Measurements from ENCODE around the gene STK32B.

Gene STK32B

DNA sequence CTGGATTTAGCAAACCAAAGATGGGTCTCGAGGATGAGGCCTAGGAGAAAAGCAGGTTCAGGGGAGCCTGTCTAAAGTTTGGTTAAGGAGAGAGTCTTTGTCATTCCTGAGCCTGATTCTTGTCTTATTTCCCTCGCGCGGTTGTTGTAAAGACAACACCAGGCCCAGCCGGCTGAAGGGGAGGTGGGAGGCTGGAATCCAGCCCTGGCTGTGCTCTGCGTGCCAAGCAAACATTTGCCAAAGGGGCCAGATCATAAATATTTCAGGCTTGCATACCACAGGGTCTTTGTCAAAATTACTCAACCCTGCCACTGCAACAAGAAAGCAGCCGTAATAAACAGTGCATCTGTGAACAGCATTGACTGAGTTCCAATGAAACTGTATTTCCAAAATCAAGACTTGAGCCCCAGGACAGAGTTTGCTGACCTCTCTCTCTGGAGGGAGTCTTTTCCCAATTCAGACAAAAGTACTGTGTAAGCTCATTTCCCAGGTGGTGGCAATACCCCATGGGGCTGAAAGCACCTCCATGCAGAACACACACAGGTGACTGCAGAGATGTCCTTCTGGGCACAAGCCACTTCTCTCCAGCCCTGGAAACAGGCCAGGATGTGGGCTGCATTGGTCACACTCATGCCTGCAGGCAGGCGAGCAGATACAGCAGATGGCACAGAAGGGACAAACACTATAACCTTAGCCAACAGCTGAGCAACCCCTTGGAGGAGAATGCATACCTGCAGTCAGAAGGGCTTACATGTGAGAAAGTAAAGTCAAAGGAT is 320.3 kb downstream of the STK32B start:
- DNase-seq = no peak

DNA sequence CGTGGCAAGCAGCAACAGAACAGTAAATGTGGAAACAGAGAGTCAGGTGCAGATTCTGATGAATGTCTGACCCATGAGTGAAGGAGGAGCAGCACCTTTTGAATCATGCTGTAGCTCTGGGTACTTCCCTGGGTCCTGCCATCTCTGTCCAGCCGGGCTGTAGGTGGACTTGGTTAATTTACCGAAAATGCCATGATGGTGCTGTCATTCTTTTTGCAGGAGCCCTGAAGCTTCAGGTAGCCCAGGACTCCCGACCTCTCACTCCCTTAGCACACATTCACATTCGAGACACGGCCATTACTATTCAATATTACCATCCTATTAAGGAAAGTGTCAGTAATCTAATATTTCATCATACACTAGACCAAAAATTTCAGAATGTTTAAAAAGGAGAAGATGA is 320.9 kb downstream of the STK32B start:
- no peak for DNase-seq

DNA sequence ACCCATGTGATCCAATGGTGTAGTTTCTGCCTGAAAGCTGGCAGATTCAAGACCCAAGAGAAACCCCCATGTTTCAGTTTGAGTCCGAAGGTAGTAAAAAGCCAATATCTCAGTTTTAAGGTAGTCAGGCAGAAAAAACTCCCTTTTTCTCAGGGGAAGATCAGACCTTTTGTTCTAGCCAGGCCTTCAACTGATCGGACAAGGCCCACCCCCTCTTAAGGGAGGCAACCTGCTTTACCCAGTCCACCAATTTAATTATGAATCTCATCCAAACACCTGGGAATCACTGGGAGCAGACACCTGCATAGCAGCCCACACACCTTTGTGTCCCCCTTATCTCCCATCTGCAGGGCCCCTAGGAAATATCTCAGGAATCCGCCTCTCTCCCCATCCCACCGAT is 322.0 kb downstream of the STK32B start:
- DNase-seq = no peak

DNA sequence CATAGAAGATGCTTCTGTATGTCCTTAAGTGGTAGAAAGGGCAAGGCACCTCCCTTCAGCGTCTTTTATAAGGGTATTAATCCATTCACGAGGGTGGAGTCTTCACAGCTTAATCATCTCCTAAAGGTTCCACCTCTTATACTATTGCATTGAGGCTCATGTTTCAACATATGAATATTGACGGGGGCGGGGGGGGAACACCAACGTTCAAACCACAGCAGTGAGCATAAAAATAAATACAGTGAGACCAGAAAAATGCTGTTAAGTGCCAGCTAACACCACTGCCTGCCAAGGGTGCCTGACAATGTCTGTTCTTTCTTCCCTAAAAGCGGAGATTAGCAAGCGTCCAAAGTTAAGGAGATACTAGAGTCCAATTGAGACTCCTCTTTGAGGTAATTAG is 323.3 kb downstream of the STK32B start:
- DNase-seq = no peak

DNA sequence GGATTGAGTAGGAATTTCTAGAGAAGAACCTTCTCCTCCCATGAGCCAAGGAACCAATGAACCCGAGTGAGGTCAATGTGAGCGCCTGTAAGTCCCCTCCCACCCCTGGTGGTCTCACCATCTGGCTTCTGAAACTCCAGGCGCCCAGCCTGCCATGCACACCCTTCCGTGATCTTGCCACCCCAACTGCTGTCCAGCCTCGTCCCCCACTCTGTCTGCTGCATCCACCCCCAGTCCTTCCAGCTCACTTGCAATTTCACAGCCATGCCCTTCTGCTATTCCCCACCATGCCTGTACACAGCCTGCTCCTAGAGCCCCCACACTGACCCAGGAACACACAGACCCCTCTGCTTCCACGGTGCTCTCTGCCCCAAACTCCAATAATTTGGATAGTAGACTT is 323.7 kb downstream of the STK32B start:
- no peak for DNase-seq

DNA sequence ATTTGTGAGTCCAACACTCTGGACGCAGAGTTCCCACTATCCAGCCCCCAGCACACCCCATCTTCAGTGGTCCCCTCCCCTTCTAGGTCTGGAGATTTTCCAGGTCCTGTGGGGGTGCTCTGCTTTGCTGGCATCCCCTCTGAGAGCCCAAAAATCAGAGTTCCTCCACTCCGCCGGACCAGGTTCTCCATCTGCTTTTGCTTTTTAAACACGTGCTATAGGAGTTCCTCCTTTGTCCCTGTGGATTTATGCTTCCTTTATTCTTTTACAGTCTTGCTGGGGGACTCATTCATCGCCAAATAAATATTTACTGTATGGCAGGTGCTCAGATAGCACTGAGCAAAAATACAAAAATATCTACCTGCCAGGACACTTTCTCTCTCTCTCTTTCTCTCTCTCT is 324.7 kb downstream of the STK32B start:
- no peak for DNase-seq

DNA sequence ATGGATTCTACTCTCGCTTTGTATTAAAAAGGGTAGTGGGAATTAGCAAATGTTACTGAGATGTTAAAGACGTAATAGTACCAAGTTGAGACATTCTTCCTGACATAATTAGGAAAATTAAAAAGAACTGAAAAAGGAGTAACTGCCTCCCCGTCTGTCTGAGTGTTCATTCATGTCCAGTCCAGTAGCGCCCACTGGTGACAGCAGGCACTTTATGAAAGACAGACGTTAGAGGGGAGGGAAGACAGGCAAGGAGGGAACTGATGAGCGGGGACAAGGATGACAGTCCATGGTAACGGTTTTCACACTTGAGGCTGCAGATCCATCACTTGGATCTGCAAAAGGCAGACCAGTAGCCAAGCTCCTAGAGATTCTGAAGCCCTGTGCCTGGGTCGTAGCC is 326.7 kb downstream of the STK32B start:
- DNase-seq = no peak

DNA sequence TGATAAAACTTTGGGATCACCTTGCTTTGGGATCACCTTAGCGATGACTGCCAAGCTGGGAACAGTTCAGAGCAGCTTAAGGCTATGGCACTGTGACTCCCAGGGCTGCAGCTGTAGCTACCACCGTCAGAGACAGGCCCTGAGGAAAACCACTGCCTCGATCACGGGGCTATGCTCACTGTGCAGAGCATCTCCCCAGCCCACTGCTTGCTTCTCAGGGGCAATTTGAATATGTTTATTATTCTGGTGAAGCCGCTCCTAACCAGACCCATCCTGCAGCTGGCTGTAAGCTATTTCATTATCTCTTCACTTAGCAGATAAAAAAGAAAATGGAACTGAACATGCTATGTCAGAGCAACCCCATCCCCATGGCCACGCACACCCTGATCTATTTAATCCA is 328.6 kb downstream of the STK32B start:
- DNase-seq = no peak

DNA sequence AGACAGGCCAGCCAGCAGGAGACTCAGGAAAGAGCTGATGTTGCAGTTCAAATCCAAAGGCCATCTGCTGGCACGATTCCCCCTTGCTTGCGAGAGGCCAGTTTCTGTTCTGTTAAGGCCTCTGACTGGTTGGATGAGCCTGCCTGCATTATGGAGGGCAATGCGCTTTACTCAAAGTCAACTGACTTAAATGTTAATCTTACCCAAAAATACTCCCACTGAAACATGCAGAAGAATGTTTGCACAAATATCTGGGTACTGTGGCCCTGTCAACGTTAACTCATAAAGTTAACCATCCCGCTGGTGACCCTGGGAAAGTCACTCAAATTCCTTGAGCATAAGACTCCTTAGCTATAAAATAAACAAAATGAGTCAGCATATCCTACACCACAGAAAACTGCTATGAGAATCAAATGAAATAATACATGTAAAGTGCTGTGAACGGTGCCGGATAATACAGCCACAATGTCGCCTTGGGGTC is 330.7 kb downstream of the STK32B start:
- DNase-seq = no peak

DNA sequence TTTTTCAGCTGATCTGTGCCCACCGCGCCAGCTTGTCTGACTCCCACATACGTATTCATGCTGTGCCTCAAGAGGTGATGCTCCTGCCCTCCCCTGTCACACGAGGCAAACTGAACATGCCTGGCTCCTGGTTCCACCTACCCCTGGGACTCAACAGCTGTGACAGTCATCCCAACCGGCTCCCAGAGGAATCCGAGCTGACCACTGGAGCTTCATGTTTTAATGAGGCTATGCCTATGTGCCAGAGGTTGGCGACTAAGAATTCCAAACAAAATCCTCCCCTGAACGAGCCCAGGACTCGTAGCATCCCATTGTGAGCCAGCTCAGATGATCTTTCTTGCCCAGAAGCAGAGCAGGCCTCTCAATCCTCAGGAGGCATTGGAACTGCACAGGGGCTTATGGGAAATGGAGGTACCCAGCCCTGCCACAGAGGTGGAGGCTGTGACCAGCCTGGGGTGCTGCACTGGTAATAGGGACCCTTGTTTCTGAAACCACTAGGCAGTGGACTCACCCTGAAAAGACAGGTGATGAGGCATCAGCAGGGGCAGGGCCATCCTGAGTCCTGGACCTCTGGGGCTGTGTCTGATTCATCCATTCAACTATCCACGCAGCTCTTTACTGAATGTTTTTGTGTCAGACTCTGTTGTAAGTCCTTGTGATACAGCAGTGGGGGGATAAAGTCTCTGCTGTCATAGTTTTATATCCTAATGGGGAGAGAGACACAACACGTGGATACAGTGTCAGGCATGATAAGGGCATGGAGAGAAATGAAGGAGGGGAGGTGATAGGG is 332.1 kb downstream of the STK32B start:
- DNase-seq = no peak

DNA sequence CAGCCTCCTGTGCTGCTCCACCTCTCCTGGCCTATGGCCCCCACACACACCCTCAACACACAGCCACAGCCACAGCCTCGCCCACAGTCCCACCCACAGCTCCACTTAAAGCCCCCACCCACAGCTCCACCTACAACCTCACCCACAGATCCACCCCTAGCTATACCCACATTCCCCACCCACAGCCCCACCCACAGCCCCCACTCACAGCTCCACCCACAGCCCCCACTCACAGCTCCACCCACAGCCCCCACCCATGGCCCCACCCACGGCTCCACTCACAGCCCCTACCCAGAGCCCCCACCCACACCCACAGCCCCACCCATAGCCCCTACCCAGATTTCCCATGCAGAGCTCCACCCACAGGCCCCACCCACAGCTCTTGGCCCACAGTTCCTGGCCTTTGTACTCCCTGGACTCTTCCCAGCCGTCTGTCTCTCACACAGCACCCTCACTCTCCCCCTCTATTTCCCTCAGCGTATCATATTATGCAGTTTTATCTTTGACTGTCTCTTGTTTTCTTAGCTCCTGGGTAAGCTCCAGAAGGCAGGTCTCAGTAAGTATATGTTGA is 334.5 kb downstream of the STK32B start:
- DNase-seq = no peak

DNA sequence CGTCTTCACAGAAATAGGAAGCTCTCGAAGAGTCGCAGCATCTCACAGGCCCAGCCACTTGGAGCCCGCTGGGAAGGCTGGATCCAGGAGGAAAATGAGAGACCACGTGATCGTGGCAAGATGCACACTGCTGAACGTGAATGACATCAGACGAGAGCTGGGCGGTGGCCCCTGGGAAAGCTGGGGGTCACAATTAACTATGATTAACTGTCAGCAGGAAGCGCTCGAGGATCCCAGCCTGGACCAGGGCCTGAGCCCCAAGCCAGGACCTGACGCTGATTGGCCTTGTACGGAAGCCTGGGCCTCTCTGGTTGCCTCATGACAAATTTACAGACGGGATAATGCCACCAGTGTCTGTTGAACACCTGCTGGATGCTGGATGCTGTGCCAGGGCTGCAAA is 335.6 kb downstream of the STK32B start:
- no peak for DNase-seq

DNA sequence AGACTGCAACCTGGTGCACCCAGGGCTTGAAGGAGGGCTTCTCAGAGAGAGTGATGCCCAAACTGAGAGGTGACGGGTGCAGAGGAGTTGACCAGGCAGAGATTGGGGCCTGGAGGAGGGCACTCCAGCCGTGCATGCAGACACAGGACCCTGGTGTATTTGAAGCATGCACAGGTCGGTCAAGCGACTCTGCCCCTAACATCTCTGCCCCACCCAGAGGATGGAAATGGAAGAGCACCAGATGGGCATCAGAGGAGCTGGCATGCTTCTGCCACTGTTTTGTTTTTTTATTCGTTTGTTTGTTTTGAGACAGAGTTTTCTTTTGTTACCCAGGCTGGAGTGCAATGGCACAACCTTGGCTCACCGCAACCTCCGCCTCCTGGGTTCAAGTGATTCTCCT is 336.2 kb downstream of the STK32B start:
- DNase-seq = no peak

DNA sequence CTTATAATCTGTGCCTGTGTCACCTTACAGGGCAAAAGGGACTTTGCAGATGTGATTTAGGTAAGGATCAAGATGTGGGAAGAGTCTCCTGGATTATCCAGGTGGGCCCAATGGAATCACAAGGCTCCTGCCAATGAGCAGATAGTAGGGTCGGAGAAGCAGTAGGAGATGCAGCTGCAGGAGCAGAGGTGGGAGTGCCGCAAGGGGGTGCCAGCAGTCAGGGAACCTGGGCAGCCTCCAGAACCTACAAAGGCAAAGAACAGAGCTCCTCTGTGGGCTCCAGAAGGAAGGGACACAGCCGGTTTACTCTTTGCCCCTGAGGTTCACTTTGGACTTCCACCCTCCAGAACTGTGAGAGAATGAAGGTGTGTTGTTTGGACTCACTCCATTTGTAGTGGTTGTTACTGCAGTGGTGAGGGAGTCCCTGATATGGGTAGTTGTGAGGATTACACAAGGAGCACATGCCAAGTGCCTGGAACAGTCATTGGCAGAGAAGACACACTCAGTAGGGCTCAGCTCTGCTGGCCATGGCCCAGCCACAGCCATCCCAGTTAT is 338.6 kb downstream of the STK32B start:
- no peak for DNase-seq

DNA sequence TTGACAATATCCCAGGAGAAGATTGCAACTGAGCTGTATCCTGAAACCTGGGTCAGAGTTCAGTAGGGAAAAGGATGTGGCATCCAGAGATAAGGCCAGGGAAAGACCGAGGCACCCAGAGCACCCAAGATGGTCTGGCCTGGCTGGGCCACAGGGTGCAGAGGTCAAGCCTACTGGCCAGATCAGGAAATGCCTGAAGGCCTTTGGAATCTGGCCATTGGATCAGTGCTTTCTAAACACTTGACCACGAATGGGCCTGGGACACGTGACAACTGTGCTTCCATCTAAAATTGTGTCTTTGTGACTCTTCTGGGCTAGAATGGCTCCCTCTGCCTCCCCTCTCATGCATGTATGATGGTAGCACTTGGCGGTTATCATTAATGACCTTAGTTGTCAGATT is 340.2 kb downstream of the STK32B start:
- DNase-seq = no peak

DNA sequence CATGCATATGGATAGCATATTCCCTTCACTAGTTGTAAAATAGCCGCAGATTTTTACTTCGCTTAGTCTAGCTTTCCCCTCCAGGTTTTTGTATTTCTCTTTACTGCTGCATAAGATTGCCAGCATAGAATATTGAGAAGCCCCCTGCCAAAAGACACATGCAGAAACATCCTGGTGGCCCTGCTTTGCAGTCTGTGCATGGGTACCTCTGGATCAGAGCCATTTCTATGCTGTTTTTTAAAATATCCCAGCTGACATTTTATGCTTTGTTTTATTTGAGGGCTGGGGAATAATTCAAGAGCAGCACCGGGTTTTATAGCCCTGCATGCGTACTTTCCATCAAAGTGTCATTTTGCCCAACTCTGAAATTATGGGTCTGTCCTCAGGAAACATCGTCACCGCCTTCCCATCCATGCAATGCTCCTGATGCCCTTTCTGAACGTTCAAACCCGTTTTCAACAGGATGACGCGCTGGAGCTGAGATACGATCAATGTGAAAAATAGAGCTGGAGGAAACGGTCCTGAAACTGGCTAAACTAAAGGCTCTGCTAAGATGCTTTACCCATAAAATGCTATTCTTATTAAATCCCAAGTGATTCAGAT is 342.7 kb downstream of the STK32B start:
- no peak for DNase-seq

DNA sequence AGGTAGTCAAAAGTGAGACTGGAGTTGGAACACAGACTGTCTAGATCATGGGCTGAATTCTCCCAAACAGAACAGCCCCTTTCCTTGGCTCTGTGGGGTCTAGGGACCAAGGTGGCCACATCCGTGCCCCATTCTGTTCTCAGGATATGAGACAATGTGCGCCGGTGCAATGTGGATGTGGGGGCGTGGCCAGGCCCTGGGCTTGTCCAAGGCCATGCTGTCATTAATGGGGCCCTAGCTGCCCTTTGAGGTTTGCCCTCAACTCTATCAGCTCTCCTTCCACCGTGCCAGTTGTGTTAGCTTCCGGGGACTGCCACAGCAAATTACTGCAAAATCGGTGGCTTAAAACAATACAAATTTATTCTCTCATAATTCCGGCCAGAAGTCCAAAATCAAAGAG is 344.5 kb downstream of the STK32B start:
- no peak for DNase-seq

DNA sequence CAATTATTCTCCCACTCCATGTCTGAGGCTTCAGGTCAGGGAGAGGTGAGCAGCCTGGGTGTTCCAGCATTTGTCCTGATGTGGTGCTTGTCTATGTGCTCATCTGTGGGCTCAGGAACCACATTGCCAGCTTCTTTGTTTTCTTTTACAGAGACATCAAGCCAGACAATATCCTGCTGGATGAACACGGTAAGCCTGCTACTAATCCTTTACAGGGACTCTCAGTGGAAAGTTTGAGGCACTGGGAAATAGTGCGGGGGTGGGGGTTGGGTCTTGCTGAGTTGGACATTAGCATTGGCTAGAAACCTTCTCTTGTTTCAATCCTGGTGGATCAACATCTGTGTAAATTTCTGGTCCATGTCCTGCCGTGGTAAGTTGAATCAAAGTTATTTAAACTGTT is 346.8 kb downstream of the STK32B start:
- DNase-seq = no peak

DNA sequence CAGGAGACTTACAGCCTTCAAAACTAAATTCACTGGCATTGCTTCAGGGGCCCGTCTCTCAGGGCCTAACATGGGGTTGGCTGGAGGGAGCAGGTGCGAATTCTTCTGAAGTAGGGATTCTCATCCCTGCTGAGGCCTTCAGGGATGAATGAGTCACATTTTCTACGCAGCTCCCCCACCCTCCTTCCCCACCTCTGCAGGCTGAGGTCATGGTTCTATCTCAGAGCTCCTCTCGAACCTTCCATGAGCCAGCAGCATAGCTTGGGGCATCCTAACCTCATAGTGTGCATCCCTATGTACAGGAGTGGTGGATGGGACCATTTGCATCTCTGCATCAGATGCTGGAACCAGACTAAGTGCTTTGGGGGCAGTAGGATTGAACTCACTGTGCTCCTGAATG is 347.8 kb downstream of the STK32B start:
- DNase-seq = no peak

DNA sequence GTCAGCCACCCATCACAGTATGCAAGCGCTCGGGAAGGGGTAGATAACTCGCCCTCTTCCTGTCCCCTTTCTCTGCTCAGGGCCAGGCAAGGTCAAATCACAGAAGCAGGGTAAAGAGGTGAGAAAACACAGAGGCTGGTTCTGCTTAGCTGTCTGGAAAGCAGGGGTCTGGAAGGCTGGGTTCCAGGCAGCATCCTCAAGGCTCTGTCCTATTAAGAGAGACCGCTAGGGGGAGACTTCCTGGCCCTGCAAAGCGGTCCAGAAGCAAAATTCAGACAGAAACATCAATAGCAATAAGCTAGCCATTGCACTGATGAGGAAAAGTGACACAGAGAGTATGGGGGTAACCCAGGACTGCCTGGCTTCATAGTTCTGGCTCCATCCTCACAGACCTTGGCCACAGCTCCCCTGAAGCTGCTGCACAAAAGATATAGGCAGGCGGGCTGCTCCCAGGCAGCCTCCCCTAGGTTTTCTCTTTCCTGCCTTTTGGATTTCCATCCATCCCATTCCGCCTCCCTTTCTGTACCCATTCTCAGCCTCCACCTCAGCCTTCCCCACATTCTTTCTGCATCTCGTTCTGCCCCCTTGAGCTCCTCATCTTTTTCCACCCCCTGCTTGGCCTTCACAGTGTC is 348.6 kb downstream of the STK32B start:
- DNase-seq = no peak

DNA sequence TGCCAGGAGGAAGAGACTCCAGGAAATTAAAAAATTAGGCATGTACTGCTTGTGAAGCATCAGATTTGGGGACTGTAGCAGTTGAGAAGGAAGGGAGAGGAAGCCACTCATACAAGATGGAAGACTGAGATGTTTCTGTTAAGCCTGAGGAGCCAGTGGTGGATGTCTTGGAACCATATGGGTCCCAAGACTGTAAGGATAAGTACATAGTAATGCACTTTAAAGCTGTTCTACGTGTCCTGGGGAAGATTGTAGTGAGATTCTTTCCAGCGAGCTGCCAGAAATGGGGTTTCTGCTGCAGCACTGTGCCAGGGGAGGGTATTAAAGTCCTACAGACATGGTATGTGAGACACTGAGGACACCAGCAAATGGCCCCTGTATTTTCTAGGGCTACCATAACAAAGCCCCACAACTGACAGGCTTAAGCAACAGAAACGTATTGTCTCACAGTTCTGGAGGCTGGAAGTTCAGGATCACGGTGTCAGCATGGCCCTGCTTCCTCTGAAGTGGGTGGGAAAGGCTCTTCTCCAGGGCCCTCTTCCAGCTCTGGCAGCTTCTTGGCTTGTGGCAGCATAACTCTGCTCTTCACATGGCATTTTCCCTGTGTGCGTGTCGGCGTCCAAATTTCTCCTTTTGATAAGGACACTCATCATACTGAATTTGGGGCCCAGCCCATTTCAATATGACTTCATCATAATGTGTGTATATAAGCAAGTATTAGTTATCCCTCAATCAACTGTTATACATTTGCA is 352.6 kb downstream of the STK32B start:
- DNase-seq = no peak

DNA sequence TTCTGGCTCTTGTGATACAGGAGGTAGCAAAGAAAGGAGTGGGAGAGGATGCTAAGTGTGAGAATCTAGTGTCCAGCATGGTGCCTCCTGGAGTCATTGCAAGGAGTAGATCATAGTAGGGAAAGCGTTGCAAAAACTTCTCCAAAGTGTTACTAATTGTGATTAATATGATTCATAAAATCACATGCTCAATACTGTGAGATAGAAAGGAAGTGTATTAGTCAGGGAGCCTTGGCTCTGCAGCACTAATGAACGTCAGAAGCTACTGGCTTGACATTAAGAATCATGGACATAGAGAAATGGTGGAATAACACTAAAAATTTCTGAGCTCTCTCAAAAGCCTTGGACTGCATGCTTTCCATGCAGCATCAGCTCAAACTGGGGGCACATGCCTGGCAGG is 358.0 kb downstream of the STK32B start:
- no peak for DNase-seq
